Stimulated activated naive B cell treated with anti-CD40 and anti-IgM and Interleukin-4, amounts not matched to agents 10 μg/mL and 1 μg/mL and 100 μg/mL, for 72 hours (primary cell): Measurements from ENCODE around the gene ALPG.
"Not testable (repeated sequence)": the region's sequence is repeated elsewhere in the genome, so short reads cannot be mapped to it uniquely, and the experiment has no call there.

Experiments
- ATAC-seq, 2 donors: fragments of 150-1000 bp; cut with Tn5 transposase; replicated peaks; 2 replicates each; pipeline ENCODE4 v1.10.0; 2021; ENCODE audit warnings: moderate library complexity in 1 of 2
- DNase-seq: peaks from one replicate; pipeline ENCODE4 v3.0.0; 2021
- H3K27ac Mint-ChIP-seq: one replicate; pipeline ENCODE4 v1.8.0; 2022; ENCODE audit warnings: mild to moderate bottlenecking, mixed read lengths
- H3K27me3 Mint-ChIP-seq, 2 donors: one replicate each; pipeline ENCODE4 v1.8.0; 2022; ENCODE audit warnings: mixed read lengths in 2 of 2
- H3K36me3 Mint-ChIP-seq, 2 donors: one replicate each; pipeline ENCODE4 v1.8.0; 2022; ENCODE audit warnings: mixed read lengths in 2 of 2, mild to moderate bottlenecking in 1 of 2
- H3K4me1 Mint-ChIP-seq, 2 donors: one replicate each; pipeline ENCODE4 v1.8.0; 2022; ENCODE audit warnings: mixed read lengths in 2 of 2, mild to moderate bottlenecking in 1 of 2
- H3K4me3 Mint-ChIP-seq, 2 donors: one replicate each; pipeline ENCODE4 v1.8.0; 2022; ENCODE audit warnings: mild to moderate bottlenecking in 2 of 2, mixed read lengths in 2 of 2, moderate library complexity in 1 of 2
- H3K9me3 Mint-ChIP-seq, 2 donors: one replicate each; pipeline ENCODE4 v1.8.0; 2022; ENCODE audit warnings: mixed read lengths in 2 of 2, mild to moderate bottlenecking in 1 of 2

Gene ALPG

DNA sequence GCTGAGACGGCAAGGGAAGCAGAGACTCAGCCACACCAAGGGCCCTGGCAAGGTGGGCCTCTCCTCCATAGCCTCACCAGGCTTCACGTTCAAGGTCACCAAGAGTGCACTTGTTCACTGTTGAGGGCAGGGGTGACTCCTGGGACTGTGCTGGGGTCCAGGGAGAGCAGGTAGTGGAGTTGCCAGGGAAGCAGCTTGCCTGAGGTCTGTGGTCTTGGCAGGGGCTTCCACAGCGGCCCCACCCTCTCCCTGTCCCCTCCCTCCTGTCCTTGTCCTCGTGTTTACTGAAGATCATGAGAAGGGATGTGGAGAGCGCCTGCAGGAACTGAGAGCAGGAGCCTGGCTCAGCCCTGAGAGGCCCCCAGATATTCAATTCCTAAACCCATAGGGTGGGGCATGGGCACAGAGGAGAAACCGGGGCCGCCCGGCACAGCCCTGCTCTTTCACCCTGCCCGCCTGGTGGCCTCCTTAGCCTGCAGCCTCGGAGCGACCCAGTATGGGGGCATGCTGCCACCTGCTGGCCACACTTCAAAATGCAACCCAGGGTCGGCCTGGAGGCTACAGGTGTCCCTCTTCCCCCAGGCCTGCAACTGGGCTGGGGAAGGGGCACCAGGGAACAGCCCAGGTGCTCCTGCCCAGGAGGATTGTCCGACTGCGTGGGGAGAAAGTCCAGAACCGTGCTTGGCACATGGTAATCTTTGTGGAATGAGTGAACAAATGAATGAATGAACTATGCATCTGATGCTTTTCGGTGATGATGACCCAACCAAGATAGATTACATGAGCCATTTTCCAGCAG, 33.8 kb downstream of the ALPG start:
- H3K9me3 Mint-ChIP-seq, H3K36me3 Mint-ChIP-seq, H3K27ac Mint-ChIP-seq: not testable (repeated sequence)
- peaks cover 0 to 36% of the 10 kb centered on the region in 2 donors for H3K27me3 Mint-ChIP-seq
- ATAC-seq: peak; percentile 90
- peak overlapping the region in 1 of 2 donors; percentile 47 for H3K4me3 Mint-ChIP-seq
- H3K4me1 Mint-ChIP-seq: peaks cover 7 to 14% of the 10 kb centered on the region in 2 donors
- peak; percentile 81 for DNase-seq

DNA sequence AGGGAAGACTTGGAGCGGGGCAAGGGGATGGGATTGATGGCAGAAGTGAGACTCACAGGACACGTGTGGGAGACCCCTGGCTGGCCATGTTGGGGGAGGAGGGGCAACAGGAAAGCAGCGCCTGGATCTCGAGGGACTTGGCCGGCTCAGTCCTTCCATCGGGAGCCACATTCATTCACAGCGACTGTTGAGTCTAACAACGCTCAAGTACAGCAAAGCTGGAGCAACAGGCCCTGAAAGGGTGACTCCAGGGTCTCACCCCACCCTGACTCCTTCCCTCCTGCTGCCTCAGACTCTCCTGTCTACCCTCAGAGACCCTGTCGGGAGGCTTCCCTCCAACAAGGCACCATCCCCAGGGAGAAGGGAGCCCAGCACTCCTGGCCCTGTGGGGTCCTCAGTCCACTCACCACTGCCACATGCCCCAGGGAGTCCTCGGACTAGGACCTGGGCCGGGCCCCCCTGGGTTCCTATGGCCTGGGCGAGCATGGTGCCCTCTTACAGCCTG, 34.6 kb downstream of the ALPG start:
- ATAC-seq (no peak), DNase-seq (no peak)
- H3K4me1 Mint-ChIP-seq: peaks cover 7 to 14% of the 10 kb centered on the region in 2 donors
- no peak overlapping the region for H3K4me3 Mint-ChIP-seq
- H3K27me3 Mint-ChIP-seq: peaks cover 0 to 30% of the 10 kb centered on the region in 2 donors
- no peak overlapping the region for H3K27ac Mint-ChIP-seq
- no peaks in the 10 kb centered on the region for H3K36me3 Mint-ChIP-seq
- H3K9me3 Mint-ChIP-seq: no peaks in the 10 kb centered on the region

DNA sequence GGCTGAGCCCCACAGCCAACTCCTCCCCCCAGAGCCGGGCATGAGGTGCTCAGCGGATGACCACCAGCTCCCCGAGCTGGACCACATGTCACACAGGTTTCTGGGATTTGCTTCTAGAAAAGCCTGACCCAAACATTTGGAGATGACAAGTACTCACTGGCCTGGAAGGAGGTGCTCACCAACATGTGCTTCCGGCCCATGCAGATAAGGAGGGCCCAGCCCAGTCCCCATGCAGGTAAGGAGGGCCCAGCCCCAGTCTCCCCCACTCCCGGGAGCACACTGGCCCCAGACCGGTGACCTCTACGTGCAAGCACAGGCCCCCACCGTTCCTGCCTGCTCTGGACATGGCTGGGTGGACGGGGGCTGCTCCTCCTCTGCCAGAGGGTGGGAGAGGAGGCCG, 35.3 kb downstream of the ALPG start:
- not testable (repeated sequence) for ATAC-seq, H3K9me3 Mint-ChIP-seq, H3K27ac Mint-ChIP-seq, H3K36me3 Mint-ChIP-seq, DNase-seq, H3K4me3 Mint-ChIP-seq
- Mint-ChIP-seq H3K27me3 (peaks cover 0 to 35% of the 10 kb centered on the region in 2 donors), H3K4me1 (peaks cover 9 to 14% of the 10 kb centered on the region in 2 donors)

DNA sequence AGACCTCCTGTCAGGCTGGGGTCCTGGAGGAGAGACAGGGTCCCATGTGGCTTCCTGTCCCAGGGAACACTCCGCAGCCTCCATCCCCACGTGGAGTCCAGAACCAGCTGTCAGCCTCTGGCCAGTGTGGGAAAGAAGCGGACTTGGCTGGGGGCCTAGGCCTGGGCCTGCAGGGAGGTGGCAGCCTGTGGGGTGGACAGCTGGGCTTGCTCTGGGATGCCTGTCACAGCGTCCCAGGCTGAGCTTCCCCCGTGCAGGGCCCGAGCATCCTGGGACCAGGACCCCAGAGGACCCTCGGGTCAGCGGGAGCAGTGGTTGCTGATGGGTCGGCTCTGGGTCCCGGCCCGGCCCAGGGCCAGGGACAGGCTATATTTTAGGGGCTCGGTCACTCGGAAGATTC, 35.8 kb downstream of the ALPG start:
- not testable (repeated sequence) for H3K4me3 Mint-ChIP-seq, ATAC-seq, DNase-seq, H3K27ac Mint-ChIP-seq, H3K36me3 Mint-ChIP-seq, H3K9me3 Mint-ChIP-seq
- Mint-ChIP-seq H3K4me1 (peaks cover 9 to 14% of the 10 kb centered on the region in 2 donors), H3K27me3 (peaks cover 0 to 35% of the 10 kb centered on the region in 2 donors)

DNA sequence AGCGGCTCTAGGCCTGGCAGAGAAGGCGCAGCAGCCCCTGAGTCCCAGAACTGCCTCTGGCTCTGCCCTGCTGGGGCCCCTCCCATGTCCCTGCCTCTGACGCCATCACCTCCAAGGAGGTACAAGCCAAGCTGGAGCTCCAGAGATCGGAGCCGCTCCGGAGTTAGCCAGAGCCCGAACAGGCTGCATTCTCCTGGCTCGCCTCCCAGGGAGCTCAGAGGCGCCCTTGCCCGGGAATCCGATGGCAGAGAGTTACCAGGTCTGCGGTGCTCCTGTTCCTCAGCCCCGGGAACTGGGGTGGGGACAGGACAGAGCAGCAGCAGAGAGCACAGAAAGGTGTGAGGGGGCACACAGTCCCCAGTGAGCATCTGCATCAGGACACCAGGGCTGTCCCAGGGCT, 36.4 kb downstream of the ALPG start:
- ATAC-seq, H3K36me3 Mint-ChIP-seq, H3K9me3 Mint-ChIP-seq, DNase-seq, H3K27ac Mint-ChIP-seq, H3K4me3 Mint-ChIP-seq: not testable (repeated sequence)
- H3K4me1 Mint-ChIP-seq: peaks cover 9 to 14% of the 10 kb centered on the region in 2 donors
- H3K27me3 Mint-ChIP-seq: peaks cover 0 to 30% of the 10 kb centered on the region in 2 donors

DNA sequence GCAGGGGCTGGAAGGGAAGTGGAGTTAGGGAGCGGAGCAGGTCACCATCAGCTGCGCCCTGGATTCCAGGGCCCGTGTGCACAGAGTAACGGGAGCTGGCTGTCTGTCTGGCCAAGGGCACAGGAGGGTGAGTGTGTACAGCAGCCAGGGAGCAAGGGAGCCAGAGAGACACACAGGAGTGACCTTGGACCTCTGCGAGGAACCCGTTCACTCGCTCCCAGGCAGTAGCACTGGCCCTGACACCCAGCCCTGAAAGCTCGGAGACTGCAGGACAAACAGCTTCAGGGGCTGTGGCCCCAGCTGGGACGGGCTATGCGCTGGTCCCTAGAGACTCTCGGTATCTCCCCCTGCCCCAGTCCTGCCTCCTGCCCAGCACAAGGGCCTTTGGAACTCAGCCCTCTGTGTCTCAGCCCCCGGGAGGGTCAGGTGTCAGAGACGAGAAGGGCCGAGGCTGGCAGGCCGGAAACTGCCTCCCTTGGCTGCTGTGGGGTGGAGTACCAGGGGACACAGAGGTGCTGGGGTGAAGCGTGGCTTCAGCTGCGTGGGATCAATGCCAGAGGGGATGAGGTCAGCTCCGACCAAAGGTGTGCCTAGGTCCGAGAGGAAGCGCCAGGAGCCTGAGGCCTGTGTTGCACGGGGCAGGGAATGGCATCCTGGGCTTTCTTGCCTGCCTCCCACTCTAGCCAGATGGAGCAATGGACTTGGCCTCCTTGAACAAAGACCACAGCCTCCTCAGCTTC, 37.2 kb downstream of the ALPG start:
- H3K4me1 Mint-ChIP-seq: peaks cover 9 to 14% of the 10 kb centered on the region in 2 donors

DNA sequence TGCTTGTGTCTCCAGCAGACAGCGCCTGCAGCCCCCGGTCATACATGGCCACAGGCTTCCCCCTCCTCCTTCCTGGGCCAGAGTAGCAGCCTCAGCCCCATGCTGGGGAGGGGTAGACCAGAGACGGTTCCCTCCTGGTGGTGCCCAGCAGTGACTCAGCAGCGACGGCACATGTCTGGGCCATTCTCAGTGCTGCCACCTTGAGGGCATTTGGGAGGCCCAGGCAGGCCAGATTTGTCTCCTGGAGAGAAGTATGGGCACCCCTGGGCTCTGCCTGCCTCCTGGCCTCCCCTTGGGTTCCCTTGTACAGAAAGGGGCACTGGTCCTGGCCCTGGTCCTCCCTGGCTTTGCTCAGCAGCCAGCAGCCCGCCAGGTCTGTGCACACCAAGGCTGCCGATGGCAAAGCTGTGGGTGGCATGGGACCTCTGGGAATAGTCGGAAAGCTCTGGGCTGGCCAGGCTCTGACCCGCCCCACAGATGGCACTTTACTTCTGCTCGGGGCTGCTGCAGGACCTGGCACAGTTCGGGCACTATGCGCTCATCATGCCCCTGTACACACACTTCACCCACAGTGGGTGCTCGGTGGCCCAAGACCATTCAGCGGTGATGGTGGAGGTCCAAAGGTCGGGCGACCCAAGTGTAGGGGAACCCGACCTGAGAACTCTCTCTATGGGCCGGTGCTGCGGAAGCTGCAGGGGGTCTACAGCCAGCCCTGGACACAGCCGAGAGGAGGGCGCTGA, 37.9 kb downstream of the ALPG start:
- DNase-seq (peak; percentile 53), ATAC-seq (peak; percentile 64 to 73)
- H3K9me3 Mint-ChIP-seq: no peaks in the 10 kb centered on the region
- H3K27me3 Mint-ChIP-seq: peaks cover 0 to 18% of the 10 kb centered on the region in 2 donors
- H3K4me1 Mint-ChIP-seq: peaks cover 9 to 13% of the 10 kb centered on the region in 2 donors
- H3K4me3 Mint-ChIP-seq: no peak overlapping the region
- H3K27ac Mint-ChIP-seq: no peak overlapping the region
- no peaks in the 10 kb centered on the region for H3K36me3 Mint-ChIP-seq

More for the DNA sequence above, 37.2 kb downstream of the ALPG start:
- H3K36me3 Mint-ChIP-seq, H3K9me3 Mint-ChIP-seq, H3K27ac Mint-ChIP-seq, DNase-seq, H3K4me3 Mint-ChIP-seq, ATAC-seq: not testable (repeated sequence)
- H3K27me3 Mint-ChIP-seq: peaks cover 0 to 23% of the 10 kb centered on the region in 2 donors

DNA sequence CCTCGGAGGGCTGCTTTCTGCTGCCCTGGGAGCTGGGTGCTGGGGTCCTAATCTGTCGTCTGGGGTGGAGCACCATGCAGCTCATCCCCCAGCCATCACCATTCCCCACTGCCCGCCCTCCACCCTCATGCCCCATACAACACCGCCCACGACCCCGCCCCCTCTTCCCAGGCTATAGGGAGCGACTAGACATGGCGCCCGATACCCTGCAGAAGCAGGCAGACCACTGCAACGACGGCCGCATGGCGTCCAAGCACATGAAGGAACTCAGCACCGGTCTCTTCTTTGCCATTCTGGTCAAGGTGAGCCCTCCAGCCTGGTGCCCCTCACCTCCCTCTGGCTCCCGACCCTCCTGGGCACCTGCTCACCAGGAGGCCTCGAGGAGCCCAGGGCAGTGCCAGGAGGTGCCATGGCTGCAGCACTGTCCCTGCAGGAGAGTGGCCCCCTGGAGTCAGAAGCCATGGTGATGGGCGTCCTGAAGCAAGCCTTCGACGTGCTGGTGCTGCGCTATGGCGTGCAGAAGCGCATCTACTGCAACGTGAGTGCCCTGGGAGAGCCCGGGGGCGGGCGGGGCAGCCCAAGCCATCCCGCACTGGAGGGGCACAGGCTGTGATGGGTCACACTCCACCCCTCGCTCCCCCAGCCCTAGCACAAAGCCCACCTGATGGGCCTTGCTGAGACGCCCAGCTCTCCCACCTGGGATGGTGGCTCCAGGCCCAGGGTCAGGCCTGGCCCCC, 38.7 kb downstream of the ALPG start:
- peaks cover 0 to 13% of the 10 kb centered on the region in 2 donors for H3K27me3 Mint-ChIP-seq
- not testable (repeated sequence) for H3K9me3 Mint-ChIP-seq, DNase-seq, H3K4me3 Mint-ChIP-seq, ATAC-seq, H3K4me1 Mint-ChIP-seq, H3K36me3 Mint-ChIP-seq, H3K27ac Mint-ChIP-seq

DNA sequence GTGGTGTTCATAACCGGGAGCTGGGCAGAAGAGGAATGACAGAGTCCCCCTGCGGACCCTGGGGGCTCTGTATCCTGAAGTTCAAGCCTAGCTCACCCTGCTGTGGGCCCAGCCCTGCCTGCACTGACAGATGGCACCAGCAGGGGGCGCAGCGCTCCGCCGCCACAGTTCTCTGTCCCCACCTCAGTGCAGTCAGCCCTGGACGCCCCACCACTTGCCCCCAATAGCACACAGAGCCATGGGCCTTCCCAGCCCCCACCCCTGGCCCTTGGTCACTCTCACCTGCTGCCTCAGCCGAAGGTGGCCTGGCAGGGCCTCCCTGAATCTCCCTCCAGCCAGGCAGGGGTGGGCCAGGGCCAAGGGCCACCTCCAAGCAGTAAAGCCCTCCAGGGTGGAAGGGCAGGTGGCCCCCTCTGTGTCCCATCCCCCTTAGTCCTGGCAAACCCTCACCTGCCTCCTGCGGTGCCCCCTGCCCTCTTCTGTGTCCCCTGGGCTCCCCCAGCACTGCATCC, 39.7 kb downstream of the ALPG start:
- DNase-seq, H3K36me3 Mint-ChIP-seq, H3K27me3 Mint-ChIP-seq, H3K9me3 Mint-ChIP-seq, H3K4me3 Mint-ChIP-seq, H3K4me1 Mint-ChIP-seq: not testable (repeated sequence)
- peak; percentile 59 to 60 for ATAC-seq
- H3K27ac Mint-ChIP-seq: peak overlapping the region; percentile 83

DNA sequence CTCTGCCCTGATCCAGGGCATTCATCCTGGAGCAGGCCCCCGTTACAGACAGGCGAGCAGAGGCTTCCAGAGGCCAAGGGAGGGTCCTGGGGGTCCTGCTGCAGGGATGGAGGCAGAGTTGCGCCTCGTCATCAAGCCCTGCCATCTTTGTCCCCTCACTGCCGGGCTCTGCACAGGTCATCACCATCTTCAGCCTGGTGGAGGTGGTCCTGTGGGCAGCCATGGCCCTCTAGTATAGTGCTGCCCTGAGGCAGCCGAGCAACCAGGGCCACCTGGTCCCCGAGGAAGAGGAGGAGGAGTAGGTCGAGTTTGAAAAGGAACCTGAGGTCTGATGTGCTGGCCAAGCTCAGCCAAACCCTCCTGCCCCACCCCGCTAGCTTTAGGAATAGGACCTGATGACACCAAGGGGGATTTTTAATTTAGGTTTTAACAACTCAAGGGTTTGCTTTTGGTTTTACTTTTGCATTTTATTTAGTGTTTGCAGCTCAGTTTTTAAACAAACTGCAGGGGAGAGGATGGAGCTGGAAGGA, 40.5 kb downstream of the ALPG start:
- no peak overlapping the region for H3K4me3 Mint-ChIP-seq
- DNase-seq (no peak), ATAC-seq (no peak)
- H3K9me3 Mint-ChIP-seq: no peaks in the 10 kb centered on the region
- H3K27me3 Mint-ChIP-seq: peaks cover 0 to 5% of the 10 kb centered on the region in 2 donors
- H3K36me3 Mint-ChIP-seq: no peaks in the 10 kb centered on the region
- H3K4me1 Mint-ChIP-seq: peaks cover 0 to 4% of the 10 kb centered on the region in 2 donors
- H3K27ac Mint-ChIP-seq: no peak overlapping the region

DNA sequence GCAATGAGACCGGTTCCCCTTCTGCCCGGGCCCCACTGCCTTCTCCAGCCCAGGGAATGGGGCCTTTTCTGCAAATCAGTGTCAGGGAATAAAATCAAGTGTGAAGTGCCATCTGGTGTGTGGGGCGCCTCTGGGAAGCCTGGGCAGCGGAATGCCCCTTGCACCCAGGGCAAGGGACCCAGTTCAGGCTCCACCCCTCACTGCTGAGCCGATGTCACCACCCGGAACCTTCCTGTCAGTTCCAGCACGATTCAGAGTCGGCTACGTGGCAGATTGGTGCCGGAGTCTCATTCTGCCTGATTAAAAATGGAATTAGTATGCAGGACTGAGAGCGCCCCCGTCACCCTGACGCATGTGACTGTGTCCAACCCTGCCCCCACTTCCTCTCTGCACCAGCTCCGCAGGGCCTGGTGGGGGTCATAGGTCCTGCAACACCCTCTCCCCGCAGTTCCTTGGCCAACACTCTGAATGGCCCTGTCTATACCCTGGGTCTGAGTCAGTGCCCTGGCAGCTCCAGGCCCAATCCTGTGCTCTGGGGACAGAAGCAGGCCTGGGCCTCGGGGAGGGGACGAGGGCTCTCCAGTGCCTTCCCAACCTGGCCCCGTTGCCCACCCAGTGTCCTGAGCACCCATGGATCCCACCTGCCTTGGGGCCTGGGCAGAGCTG, 41.1 kb downstream of the ALPG start:
- Mint-ChIP-seq H3K4me3 (no peak overlapping the region), H3K9me3 (no peaks in the 10 kb centered on the region), H3K27me3 (peaks cover 0 to 10% of the 10 kb centered on the region in 2 donors), H3K27ac (no peak overlapping the region), H3K4me1 (peaks cover 0 to 4% of the 10 kb centered on the region in 2 donors), H3K36me3 (no peaks in the 10 kb centered on the region)
- DNase-seq (no peak), ATAC-seq (no peak)

DNA sequence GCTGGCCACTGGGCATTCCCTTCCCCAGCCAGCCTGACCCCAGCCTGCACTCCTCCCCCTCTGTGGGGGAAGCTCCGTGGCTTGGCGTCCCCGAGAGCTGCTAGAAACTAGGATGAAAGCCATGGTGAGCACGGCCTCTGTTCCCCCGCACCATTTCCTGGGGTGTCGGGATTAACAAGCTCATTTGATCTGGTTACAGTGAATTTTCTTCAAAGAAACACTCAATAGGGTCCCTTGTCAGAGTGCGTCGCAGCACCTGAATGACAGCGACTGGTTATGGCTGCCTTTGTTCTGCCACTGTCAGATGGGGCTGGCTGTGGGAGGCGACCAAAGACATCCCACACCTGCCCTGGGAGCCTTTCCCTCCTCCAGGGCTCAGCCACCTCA, 41.7 kb downstream of the ALPG start:
- H3K4me1 Mint-ChIP-seq: peaks cover 0 to 4% of the 10 kb centered on the region in 2 donors
- peaks cover 0 to 13% of the 10 kb centered on the region in 2 donors for H3K27me3 Mint-ChIP-seq
- no peaks in the 10 kb centered on the region for H3K36me3 Mint-ChIP-seq
- no peak for DNase-seq
- H3K9me3 Mint-ChIP-seq: no peaks in the 10 kb centered on the region
- H3K27ac Mint-ChIP-seq: no peak overlapping the region
- ATAC-seq: no peak
- H3K4me3 Mint-ChIP-seq: no peak overlapping the region

DNA sequence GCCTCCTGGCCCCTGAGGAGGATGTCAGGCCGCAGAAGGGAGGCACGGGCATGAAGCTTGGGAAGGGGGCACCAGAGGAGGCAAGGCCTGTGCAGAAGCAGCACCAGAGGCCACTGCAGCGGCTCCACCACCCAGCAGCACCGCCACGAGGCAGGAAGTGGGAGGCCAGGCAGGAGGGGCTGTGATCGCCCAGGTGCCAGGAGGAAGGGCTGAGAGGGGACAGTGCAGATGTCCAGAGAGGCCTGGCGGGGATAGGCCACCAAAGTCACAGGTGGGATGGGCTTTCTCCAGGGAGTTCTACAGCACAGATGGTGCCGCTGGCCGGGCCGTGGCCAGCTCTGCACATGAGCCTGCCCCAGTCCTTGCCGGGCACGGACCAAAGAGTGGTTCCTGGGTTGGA, 43.3 kb downstream of the ALPG start:
- Mint-ChIP-seq H3K36me3 (no peaks in the 10 kb centered on the region), H3K27me3 (peaks cover 2 to 15% of the 10 kb centered on the region in 2 donors), H3K4me1 (peaks cover 0 to 2% of the 10 kb centered on the region in 2 donors), H3K4me3 (no peak overlapping the region), H3K27ac (no peak overlapping the region), H3K9me3 (no peaks in the 10 kb centered on the region)
- ATAC-seq (peak in 1 of 2 donors; percentile 27), DNase-seq (no peak)
